Right cardiac atrium (tissue), 5 donors: ENCODE results near the gene ITPR1. TPM values are rescaled to one million over a fixed set of nuclear protein-coding genes. Genes with fewer than 3 reads are reported as not detected.
A peak's percentile ranks its signal among the peaks of the same experiment; 100 is the strongest.

ENCODE experiments used
- ATAC-seq, 2 donors: fragments of 200-7000 bp; cut with Tn5 transposase; one replicate each; pipeline versions ENCODE4 v1.8.0 to v1.9.1; 2020; ENCODE audit warnings: moderate library complexity in 2 of 2, mild to moderate bottlenecking in 1 of 2
- DNase-seq, 3 donors: peaks; one replicate each; pipeline ENCODE4 v3.0.0-alpha.2; 2020
- H3K27ac ChIP-seq: one replicate; pipeline ENCODE4 v1.5.1; 2013; ENCODE audit warnings: mild to moderate bottlenecking, low read length, control low read depth, moderate library complexity
- H3K27me3 ChIP-seq: one replicate; pipeline ENCODE4 v1.6.1; 2013; ENCODE audit not compliant: control insufficient read depth, insufficient read depth
- H3K4me1 ChIP-seq: one replicate; pipeline ENCODE4 v1.6.1; 2013; ENCODE audit warnings: low read length; ENCODE audit not compliant: control insufficient read depth, insufficient read depth
- H3K4me3 ChIP-seq: one replicate; pipeline ENCODE4 v1.5.1; 2013; ENCODE audit warnings: low read length, control low read depth
- H3K9me3 ChIP-seq: one replicate; pipeline ENCODE4 v1.6.1; 2013; ENCODE audit warnings: low read length; ENCODE audit not compliant: control insufficient read depth
- WGBS: extraction: QIAGEN DNeasy Blood & Tissue Kit; methylation state at CpG from one replicate; pipeline ENCODE4 v1.1.7; 2013; 5-methylcytosine and 5-hydroxymethylcytosine counted together
- intact Hi-C, 4 donors: fragments of 100-400 bp; cut with DNase I; formaldehyde crosslinking; loops; one replicate each; pipeline versions ENCODE4 v1.11.0 to v1.14.0; 2022 to 2023
- polyA plus RNA-seq: library from polyadenylated mRNA; stranded (reverse); fragments of 200-250 nt; gene quantifications from one replicate; pipeline ENCODE4 v1.2.3, GENCODE V29; 2013
- total RNA-seq, 4 donors: library from RNA; stranded (reverse); fragmentation: NEBNext Ultra II Directional; extraction: Animal tissue kit (Norgen Biotek cat#: 25700); gene quantifications; one replicate each; pipeline ENCODE4 v1.2.1, GENCODE V29; 2021
- donor health status: healthy with polysubstance abuse.
- donor health status: DM: no; HTN: yes; CAD: no.
- donor health status: DM: no; HTN: no; CAD: no.
- donor health status: DM: no; HTN: yes; CAD: no; lungs with severe emphysema.
- donor health status: DM: yes; HTN: yes; CAD: no.

Gene ITPR1
- total and polyA plus RNA-seq, 5 donors, result 13.9 to 59.0 (median 39.5) TPM

GRCh38 chr3:4491855-4492207 lies 1.3 kb upstream of the ITPR1 start:
- intact Hi-C loops, result loop anchor here in 3 of 4 donors (10.0 kb wide), 3 partner anchors 113 to 143 kb away; no protein-coding TSS in a partner anchor
- no peak for DNase-seq
- no peak overlapping the region for H3K27ac ChIP-seq

DNA sequence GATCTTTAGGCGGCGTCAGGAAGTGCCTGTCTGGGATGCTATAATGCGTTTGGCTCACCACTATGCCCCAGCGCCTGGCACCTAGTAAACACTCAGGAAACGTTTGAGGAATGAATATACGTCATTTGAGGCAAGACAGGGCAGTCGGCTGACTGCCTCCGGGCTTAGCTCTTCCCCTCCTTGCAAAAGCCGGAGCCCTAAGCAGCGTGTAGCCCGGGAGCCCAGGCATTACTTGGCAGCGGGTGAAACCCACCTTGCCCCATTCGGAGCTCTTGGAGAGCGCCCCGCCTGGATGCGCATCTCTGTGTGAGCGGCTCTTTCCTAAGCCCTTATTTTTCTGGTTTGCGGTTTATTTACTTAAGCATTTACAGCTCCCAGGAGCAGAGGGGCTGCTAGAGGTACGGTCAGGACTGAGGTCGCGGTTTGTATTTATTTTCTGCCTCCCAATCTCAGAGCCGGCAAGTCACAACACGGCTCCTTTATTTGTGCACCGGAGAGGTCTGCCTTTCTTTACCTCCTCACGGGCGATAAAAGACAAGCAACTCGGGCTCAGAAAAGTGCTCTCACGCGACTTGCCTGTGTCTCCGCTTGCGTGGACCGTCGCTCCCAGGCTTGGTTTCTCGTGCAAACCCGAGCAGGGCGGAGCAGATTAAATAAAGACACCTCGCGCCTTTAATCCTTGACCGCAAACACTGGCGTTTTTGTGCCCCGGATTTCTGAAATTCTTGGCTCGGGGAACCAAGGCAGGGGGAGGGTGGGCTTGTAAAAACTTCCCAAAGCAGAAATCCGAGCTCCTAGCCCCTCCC lies 737 bp upstream of the ITPR1 start:
- ATAC-seq (peak; percentile 51 to 56), DNase-seq (peak; percentile 49 to 77 (median 73))

More at GRCh38 chr3:4491855-4492207, 1.3 kb upstream of the ITPR1 start:
- 35% methylated on average over 5 of the region's 5 CpGs for whole genome bisulfite sequencing
- peak overlapping the region; percentile 57 for H3K4me3 ChIP-seq
- peaks cover 2% of the 10 kb centered on the region for H3K4me1 ChIP-seq
- H3K9me3 ChIP-seq, result no peaks in the 10 kb centered on the region
- no peak for ATAC-seq
- H3K27me3 ChIP-seq, result no peaks in the 10 kb centered on the region

GRCh38 chr3:4493941-4494894 lies 1.1 kb downstream of the ITPR1 start:
- Histone ChIP-seq H3K4me1 (peaks cover 2% of the 10 kb centered on the region), H3K27ac (peak overlapping the region; percentile 9), H3K4me3 (peak overlapping the region; percentile 57), H3K27me3 (no peaks in the 10 kb centered on the region), H3K9me3 (no peaks in the 10 kb centered on the region)
- DNase-seq, result peak in 2 of 3 donors; percentile 35 to 60
- intact Hi-C loops, result loop anchor here in 3 of 4 donors (10.0 kb wide), 3 partner anchors 111 to 141 kb away; no protein-coding TSS in a partner anchor
- peak; percentile 0 to 12 for ATAC-seq
- 6% methylated on average over 28 of the region's 28 CpGs for WGBS

More for the DNA sequence above, 737 bp upstream of the ITPR1 start:
- Histone ChIP-seq H3K27ac (peak overlapping the region; percentile 72), H3K4me1 (peaks cover 2% of the 10 kb centered on the region), H3K9me3 (no peaks in the 10 kb centered on the region), H3K27me3 (no peaks in the 10 kb centered on the region), H3K4me3 (peak overlapping the region; percentile 57)
- intact Hi-C loops, result loop anchor here in 3 of 4 donors (10.0 kb wide), 3 partner anchors 112 to 142 kb away; no protein-coding TSS in a partner anchor
- under 1% methylated on average over 43 of the region's 43 CpGs for WGBS

DNA sequence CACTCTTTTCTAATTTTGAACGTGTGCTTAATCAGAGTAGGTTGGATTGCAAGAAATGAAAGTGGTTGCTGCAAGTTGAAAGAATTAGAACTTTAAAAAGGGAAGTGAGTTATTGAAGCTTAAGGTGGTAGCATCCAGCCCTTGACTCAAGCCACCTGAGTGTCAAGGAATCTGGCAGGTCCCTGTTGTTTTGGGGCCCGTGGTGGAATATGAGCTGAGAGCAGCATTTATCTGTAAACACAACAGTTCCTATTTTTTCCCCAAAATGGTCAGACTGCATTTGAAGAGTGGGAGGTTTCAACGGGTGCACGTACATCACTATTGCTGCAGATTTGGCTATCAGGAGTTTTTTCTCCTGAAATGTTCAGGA lies 1.7 kb downstream of the ITPR1 start:
- ATAC-seq (no peak), DNase-seq (no peak)
- WGBS, result 19% methylated on average over 4 of the region's 4 CpGs
- H3K4me1 ChIP-seq, result peaks cover 2% of the 10 kb centered on the region
- H3K9me3 ChIP-seq, result no peaks in the 10 kb centered on the region
- H3K27ac ChIP-seq, result no peak overlapping the region
- H3K4me3 ChIP-seq, result peak overlapping the region; percentile 57
- no peaks in the 10 kb centered on the region for H3K27me3 ChIP-seq
- intact Hi-C loops, result loop anchor here in 3 of 4 donors (5.0 to 10.0 kb wide), 4 partner anchors 87 to 140 kb away; no protein-coding TSS in a partner anchor

DNA sequence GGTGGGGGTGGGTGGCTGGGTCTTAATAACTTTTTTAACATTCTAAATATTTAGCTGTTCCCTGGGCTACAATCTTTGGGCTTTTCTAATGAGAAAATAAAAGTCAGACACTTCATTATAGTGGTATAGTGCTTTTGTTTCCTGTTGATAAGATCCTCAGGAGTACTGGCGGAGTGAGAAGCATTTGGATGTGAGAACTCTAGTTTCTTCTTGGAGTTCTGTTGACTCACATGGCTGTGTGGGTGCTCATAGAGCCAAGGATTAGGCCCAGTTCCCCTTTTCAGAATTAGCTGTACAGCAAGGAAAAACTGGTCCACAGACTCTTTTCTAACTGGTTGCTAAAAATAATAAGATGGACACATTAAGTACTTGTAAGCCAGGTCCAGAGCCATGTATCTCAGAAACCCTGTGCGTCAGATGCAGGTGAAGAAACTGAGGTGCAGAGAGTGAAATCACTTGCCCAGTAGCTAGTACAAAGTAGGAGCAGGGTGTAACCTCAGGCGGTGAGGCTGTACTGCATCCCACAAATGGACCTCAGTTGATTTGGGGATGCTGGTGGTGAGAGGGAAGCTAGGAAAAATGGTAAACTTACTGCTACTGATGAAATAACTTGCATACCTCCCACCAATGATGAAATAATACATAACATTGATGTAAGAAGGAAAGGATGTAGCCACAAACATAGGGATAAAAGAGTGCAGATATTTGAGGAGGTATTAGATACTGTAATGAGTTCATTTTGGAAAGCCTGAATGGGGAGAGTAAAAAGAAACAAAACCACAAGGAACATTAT lies 2.3 kb downstream of the ITPR1 start:
- Histone ChIP-seq H3K4me1 (peaks cover 2% of the 10 kb centered on the region), H3K27ac (no peak overlapping the region), H3K9me3 (no peaks in the 10 kb centered on the region), H3K4me3 (peak overlapping the region; percentile 12), H3K27me3 (no peaks in the 10 kb centered on the region)
- 48% methylated on average over 3 of the region's 3 CpGs for WGBS
- DNase-seq (no peak), ATAC-seq (no peak)
- intact Hi-C loops, result loop anchor here in 3 of 4 donors (5.0 to 10.0 kb wide), 4 partner anchors 87 to 141 kb away; no protein-coding TSS in a partner anchor

- no peaks in the 10 kb centered on the region for H3K27me3 ChIP-seq
- WGBS, result 72% methylated on average over 3 of the region's 3 CpGs
- no peak overlapping the region for H3K27ac ChIP-seq
- intact Hi-C loops, result loop anchor here in 3 of 4 donors (5.0 to 10.0 kb wide), 4 partner anchors 86 to 141 kb away; no protein-coding TSS in a partner anchor
- H3K9me3 ChIP-seq, result no peaks in the 10 kb centered on the region
- ATAC-seq, result no peak
- H3K4me1 ChIP-seq, result peaks cover 2% of the 10 kb centered on the region
- no peak overlapping the region for H3K4me3 ChIP-seq
- DNase-seq, result no peak
These were observed 2.9 kb downstream of the ITPR1 start for GRCh38 chr3:4496087-4496452.

- Histone ChIP-seq H3K27ac (no peak overlapping the region), H3K4me3 (no peak overlapping the region), H3K27me3 (no peaks in the 10 kb centered on the region), H3K9me3 (no peaks in the 10 kb centered on the region), H3K4me1 (peaks cover 2% of the 10 kb centered on the region)
- DNase-seq (no peak), ATAC-seq (no peak)
- intact Hi-C loops, result loop anchor here in 3 of 4 donors (5.0 to 10.0 kb wide), 4 partner anchors 85 to 142 kb away; no protein-coding TSS in a partner anchor
- whole genome bisulfite sequencing, result 74% methylated on average over 5 of the region's 5 CpGs
These were observed 4.0 kb downstream of the ITPR1 start for GRCh38 chr3:4497005-4497692.

GRCh38 chr3:4497843-4498324 lies 4.7 kb downstream of the ITPR1 start:
- intact Hi-C loops, result loop anchor here in 3 of 4 donors (5.0 to 10.0 kb wide), 4 partner anchors 84 to 143 kb away; no protein-coding TSS in a partner anchor
- H3K4me1 ChIP-seq, result peaks cover 2% of the 10 kb centered on the region
- no peak overlapping the region for H3K27ac ChIP-seq
- WGBS, result 43% methylated on average over 1 of the region's 1 CpG
- ATAC-seq (no peak), DNase-seq (no peak)
- no peaks in the 10 kb centered on the region for H3K9me3 ChIP-seq
- H3K27me3 ChIP-seq, result no peaks in the 10 kb centered on the region
- no peak overlapping the region for H3K4me3 ChIP-seq

- H3K27me3 ChIP-seq, result no peaks in the 10 kb centered on the region
- H3K27ac ChIP-seq, result no peak overlapping the region
- no peak overlapping the region for H3K4me3 ChIP-seq
- H3K4me1 ChIP-seq, result peaks cover 2% of the 10 kb centered on the region
- DNase-seq (no peak), ATAC-seq (no peak)
- no peaks in the 10 kb centered on the region for H3K9me3 ChIP-seq
- intact Hi-C loops, result loop anchor here in 3 of 4 donors (5.0 to 10.0 kb wide), 4 partner anchors 84 to 144 kb away; no protein-coding TSS in a partner anchor
- 82% methylated on average over 5 of the region's 5 CpGs for WGBS
These were observed 5.3 kb downstream of the ITPR1 start for GRCh38 chr3:4498446-4498845.
